ENCODE data around the gene TULP1.
"Not testable (repeated sequence)": the region's sequence is repeated elsewhere in the genome, so short reads cannot be mapped to it uniquely, and the experiment has no call there.

The TULP1 gene

DNA sequence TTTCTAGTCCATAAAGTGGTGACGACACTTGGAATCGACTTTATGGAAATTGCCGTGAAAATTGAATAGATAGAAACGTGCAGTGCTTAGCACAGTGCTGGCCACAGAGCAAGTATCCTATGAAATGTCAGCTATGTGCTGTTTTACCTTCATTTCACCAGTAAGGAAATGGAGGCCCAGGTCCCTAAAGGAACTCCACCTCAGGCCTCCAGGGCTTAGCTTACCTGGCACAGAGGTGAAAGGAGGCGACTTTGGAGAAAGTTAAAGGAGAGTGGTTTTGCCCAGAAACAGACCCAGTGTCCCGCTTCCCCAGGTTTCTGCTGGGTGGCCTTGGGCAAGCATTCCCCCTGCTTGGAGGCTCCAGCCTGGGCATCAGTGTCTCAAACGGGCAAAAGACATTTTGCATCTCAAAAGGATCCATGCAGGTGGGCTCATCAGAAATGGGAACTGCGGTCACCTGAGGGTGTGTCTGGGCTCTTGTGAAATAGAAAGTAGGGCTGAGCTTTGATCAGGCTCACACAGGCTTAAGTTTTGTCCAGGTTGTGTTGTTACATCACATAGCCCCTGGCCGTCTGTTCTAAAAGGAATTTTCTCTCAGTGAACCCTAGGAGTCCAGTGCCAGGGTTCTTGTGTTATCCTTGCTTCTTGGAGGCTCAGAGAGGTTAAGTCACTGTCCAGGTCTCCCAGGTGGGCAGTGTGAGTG lies 6.8 kb upstream of the TULP1 start:
- DNase-seq, result no peak

DNA sequence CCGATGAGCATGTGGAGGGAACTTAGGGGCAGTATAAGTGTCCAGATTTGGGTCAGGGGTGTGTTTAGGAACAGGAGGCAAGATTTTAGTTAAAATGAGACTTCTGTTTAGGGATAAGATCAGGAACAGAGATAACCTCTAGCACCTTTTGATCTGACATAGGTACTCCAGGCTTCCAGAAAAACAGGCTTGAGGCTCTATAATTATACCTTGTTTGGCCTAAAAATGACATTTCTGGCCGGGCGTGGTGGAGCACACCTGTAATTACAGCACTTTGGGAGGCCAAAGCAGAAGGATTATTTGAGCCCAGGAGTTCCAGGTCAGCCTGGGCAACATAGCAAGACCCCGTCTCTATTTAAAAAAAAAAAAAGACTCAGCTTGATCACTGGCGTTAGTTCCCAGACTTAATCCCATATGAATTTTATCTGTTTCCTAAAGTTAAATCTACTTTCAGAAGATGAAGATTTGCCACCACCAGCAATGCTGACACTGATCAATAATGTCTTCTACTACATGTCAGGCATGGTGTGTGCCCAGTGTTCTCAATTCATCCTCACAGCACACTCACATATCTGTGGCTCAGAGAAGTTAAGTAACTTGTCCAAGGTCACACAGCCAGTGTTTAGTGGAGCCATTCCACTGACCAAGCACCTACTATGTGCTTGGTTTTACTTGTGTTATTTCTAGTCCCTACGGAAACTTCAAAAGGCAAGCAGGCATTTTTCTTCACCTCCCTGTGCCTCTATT lies 6.0 kb upstream of the TULP1 start:
- DNase-seq, result no peak

DNA sequence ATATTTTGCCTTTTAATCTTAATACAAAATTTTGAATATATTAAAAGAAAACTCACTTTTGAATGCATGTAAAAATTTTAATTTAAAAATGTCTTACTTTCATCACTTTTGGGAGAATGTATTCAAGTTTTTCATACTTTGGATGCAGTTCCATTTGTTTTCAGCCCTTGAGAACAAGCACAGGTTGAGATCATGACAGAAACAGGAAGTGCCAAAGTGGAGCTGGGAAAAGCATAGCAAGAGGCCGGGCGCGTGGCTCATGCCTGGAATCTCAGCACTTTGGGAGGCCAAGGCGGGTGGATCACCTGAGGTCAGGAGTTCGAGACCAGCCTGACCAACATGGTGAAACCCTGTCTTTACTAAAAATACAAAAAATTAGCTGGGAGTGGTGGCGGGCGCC lies 5.3 kb upstream of the TULP1 start:
- not testable (repeated sequence) for DNase-seq

DNA sequence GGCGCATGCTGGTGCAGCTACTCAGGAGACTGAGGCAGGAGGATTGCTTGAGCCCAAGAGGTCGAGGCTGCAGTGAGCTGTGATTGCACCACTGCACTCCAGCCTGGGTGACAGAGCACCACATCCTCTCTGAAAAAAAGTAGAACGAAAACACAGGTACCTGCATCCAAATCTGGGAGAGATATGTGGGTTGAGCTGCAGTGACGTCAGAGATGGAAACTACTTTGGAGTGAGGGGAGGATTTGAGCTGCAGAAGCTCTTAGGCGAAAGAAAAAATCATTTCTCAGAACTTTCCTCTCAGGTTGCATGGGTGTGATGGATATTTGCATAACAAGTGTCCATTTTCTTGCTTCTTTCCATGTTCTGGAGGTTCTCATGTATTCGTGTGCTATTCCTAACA lies 4.0 kb upstream of the TULP1 start:
- DNase-seq, result no peak

DNA sequence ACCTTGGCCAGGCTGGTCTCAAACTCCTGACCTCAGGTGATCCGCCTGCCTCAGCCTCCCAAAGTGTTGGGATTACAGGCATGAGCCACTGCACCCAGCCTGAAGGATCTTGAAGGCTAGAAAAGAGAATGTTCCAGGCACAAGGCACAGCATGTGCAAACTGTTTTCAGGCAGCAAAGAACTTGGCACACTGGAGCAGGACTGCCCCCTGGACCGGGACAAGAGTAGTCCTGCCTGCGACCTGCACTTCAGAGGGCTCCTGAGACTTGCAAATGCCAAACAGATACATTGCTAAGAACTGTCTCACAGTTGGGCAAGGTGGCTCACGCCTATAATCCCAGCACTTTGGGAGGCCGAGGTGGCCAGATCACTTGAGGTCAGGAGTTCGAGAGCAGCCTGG lies 3.2 kb upstream of the TULP1 start:
- DNase-seq, result not testable (repeated sequence)

DNA sequence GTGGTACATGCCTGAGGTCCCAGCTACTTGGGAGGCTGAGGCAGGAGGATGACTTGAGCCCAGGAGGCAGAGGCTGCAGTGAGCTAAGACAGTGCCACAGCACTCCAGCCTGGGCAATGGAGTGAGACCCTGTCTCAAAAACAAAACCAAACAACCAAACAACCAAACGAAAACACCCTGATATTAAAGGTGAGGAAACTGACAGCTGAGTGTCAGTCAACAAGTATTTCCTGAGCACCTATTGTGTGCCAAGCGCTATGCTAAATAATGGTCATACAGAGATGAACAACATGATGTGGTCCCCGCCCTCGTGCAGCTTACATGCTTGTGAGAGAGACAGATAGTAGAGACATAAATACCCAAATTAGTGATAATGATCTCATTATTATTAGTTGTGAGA lies 1.9 kb upstream of the TULP1 start:
- no peak for DNase-seq

DNA sequence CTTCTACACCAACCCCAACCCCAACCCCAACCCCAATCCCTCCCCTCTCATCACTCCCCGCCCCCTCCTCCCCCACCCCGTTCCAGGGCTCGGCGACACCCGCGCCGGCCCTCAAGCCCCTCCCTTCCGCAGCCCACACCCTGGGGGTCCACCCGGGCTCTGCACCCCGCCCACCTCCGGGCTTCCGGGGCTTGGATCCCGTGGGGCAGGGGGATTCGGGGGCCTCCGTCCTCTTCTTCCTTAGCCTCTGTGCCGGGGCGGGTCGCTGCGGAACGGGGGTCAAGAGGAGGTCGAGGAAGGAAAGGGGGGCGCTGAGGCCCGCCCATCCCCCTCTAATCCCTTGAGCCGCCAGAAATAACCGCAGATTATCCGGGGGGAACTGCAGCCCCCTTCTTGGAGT lies 690 bp downstream of the TULP1 start:
- no peak for DNase-seq

DNA sequence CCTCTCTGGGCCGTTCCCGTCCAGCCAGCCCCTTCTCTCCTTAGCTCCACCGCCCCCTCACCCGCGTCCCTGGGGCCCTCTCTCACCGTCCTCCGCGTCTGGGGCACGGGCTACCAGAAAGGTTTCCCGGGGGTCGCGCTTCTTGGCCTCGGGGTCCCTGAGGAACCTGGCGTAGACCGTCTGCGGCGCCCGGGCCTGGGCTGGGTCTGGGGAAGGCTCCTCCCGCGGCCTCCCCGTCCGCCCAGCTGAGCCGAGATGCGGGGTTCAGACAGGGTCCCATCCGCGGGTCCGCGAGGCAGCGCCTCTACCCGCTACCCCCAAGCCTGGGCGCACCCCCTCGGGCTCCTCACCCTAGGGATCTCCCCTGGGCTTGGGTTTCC lies 1.1 kb downstream of the TULP1 start:
- no peak for DNase-seq

DNA sequence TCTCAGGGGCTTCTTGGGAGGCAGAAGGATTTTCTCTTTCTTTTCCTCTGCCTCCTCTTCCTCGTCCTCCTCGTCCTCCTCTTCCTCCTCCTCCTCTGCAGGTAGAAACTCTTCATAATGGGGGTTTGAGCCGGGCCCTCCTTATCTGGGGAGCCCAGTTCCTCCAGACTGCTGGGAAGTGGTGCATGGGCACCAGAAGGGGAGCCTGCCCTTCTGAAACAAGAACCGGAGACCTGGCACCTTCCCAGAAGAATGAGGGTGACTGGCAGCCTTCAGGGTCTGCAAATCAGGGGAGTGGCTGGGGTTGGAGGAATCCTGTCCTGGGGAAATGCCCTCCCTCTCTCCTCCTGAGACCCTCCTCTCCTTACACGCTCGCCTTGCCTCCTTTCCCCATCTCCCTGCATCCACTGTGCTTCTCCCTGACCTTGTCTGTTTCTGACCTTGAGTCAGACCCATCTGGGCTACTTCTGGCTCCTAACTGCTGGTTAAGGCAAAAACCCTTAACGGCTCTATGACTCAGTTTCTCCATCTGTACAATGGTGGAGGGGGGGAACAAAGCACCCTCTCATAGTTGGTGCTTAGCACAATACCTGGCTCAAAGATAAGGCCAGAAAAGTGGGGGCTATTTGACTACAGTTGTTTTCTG lies 1.7 kb downstream of the TULP1 start:
- DNase-seq, result no peak

DNA sequence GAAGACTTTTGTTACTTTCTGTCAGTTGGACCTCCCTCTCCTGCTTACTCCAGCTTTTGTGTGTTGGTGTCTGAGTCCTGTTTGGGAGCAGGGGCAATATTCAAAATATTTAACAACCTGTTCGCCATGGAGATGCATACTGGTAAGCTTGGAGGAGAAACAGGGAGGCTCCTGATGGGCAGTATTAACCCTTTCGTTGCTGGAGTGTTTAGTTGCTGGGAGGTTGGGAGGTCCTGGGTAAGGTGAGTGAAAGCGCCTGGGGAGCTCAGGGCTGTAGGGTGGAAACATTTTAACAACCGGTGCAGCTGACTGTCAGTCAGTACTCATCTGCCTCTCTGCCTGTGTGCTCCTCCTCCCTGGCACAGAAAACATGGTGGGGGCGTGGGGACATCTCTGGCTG lies 4.2 kb downstream of the TULP1 start:
- no peak for DNase-seq

DNA sequence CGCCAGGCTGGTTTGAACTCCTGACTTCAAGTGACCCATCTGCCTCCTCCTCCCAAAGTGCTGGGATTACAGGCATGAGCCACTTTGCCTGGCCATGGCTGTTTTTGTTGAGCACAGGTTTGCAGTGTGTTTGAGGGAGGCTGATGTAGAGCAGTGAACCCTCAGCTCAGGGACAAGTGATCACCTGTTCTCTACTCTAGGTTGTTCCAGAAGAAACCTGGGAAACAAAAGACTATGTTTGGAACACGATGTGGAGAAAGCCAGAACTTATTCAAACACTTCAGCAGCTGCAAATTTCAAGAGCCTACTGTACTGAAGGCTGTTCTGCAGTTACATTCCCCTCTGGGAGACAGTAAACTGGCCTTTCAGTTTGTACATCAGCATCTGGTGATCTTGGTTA lies 4.7 kb downstream of the TULP1 start:
- DNase-seq, result no peak

DNA sequence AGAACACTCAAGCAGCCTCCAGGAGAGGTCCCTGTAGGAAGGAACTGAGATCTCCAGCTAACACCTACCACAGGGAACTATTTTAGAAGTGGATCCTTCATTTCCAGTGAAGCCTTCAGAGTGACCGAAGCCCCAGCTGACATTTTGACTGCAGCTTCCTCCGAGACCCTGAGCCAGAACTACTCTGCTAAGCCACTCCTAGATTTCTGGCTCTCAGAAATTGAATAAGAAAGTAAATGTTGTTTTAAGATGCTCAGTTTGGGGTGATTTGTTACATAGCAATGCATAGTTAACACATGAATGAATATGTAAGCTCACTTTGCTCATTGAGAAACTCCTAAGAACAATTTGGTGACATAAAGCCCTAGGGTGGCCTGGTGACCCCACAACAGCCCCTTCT lies 5.5 kb downstream of the TULP1 start:
- no peak for DNase-seq

DNA sequence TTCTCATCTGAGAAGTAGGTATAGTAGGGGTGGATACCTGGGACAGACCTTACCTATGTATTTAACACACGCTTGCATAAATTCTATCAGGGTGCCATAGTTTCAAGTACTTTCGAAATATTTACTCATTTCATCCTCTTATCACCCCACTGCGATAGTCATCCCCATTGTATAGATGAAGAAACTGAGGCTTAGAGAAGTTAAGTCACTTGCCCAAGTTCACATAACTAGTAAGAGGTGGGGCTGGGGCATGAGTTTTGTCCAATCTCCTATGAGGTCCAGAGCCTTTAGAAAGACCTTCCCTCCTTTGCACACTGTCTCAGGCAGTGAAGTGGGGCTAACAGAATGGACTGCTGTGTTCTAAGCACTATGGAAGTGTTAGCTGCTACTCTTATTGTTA lies 6.2 kb downstream of the TULP1 start:
- DNase-seq, result no peak

DNA sequence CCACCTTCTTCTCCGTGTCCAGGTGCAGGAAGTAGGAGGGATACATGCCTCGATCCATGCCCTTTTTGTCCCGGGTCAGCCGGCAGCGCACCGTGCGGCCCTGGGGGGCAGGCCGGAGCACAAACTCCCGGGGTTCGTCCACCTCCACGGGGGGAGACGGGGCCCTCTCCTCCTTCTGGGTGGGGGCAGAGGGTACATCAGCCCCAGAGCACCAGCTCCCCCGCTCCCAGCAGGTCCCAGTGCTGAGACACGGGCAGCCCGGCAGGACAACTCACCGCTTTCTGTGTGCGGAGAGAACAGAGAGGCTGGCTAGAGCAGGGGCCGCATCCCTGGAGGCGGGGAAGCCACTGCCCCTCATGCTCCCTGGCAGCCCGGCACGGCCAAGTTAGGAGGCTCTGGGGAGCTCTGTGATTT lies 6.7 kb downstream of the TULP1 start:
- DNase-seq, result no peak

DNA sequence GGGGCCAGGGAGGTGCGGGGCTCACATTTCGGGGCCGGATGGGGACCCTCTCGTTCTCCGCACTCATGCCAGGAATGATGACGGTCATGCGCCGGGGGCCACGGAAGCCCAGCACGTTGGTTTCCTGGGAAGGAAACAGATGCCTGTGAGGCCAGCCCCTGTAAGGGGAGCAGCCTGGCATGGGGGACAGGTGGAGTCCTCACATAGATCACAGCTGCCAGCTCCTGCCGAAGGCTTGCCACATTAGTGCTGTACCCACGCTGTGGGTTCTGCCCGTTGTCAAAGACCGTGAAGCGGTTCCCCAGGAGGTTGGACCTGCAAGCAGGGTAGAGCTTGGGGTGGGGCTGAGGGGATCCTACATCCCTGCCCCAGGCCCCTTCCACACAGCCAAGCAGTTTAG lies 9.2 kb downstream of the TULP1 start:
- no peak for DNase-seq

DNA sequence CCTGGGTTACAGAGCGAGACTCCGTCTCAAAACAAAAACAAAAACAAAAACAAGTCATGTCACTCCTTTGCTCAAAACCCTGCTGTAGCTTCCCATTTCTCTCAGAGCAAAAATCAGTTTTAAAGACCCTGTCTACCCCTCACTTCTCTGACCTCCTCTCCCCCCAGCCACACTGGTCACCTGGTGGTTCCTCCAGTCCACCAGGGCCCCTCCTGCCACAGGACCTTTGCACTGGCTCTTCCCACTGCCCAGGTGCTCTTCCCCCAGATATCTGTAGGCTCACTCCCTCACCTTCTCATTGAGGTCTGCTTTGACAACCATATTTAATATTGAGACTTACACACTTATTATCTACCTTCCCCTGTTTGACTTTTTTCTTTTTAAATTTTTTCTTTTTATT lies 10.9 kb downstream of the TULP1 start:
- DNase-seq, result no peak

DNA sequence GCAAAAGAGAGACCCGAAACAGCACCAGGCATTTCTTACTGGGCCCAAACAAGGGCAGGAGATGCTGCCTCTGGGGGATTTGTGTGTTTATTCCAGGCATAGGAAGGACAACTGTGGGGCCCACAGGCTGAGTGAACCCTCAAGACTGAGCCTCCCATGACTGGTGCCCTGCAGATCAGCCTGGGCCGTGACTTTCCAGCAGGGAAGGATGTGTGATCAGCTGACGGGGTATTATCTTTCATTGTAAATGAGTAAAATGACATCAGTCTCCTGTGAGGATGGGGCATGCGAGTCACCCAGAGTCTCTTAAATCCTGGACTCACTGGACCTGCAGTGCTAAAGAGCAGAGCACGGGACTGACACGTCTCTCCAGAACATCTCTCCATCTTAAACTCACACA lies 11.9 kb downstream of the TULP1 start:
- no peak for DNase-seq

DNA sequence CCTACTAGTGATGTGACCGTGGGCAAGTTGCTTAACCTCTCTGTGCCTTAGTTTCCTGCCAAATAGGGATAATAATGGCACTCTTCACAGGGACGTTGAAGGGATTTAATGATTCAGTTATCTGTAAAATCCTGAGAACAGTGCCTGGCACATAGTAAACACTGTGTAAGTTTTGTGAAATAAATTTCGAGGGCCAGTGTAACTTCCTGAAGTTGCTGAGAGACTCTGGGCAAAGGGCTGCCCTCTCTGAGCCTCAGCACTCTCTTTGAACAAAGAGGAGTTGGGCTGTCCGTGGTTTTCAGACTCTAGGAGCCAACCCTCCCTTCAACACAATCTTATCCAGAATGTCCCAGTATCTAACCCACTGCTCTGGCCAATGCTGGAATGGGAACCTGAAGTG lies 13.3 kb downstream of the TULP1 start:
- no peak for DNase-seq

DNA sequence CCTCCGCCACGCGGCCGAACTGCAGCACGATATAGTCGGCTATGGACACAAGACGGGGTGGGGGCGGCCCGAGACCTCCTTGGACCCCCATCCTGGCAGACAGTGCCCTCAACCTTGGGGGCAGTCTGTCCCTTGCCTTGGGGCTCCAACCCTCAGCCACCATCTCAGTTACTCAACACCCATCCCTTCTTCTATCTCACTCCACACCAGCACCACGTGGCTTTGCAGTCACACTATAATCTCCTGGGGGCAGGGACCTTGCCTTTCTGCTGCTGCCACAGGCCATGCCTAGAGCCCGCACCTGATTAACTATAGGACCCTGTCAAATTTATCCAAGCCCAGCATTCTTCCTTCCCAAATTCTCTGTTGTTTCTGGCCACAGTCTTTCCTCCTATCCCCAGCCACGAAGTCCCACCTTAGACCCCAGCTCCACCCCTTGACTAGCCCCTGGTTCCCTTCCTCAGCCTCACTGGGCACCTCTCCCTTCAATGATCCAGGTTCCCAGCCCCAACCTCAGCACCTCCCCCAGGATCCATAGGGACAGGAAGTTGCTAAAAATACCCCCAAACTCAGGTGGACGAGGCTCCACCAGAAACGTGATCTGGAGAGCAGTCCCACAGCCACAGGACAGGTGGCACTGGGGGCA lies 14.2 kb downstream of the TULP1 start:
- no peak for DNase-seq

DNA sequence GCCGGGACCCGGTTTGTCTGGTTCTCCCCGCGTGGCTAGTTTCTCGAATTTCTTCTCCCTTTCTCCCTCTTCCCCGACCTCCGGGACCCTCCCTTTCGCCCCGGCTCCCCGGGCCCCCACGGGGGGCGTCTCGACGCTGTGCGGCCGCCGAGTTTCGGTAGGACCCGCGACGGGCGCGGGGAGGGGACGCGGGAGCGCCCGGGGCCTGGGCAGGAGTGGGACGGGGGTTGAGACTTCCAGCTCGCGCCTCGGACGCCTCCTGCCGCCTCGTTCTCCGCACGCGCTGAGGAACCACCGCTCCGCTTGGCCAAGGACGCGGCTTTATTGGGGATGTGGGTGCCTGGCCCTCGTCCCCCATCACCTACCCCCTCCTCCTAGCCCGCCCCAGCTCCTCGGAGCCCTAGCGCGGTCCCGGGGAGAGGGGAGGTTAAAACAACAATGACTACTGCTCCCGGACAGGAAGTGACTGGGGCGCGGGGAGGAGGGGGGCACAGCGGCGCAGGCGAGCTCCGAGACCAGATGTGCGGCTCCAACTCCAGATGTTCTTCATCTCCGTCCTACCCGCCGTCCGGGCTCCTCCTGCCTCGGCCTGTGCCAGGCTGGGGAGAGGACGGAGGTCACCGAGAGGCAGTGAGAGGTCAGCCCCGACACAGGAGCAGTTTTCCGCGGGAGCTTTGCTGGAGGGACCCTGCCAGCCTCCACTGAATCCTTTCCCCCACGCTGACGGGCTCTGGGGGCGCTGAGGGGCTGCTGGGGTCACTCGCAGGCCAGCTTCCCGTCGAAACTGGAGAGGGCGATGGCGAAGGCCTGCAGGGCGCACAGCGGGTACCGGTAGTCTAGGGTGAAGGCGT lies 14.9 kb downstream of the TULP1 start:
- DNase-seq, result peak; percentile 78

DNA sequence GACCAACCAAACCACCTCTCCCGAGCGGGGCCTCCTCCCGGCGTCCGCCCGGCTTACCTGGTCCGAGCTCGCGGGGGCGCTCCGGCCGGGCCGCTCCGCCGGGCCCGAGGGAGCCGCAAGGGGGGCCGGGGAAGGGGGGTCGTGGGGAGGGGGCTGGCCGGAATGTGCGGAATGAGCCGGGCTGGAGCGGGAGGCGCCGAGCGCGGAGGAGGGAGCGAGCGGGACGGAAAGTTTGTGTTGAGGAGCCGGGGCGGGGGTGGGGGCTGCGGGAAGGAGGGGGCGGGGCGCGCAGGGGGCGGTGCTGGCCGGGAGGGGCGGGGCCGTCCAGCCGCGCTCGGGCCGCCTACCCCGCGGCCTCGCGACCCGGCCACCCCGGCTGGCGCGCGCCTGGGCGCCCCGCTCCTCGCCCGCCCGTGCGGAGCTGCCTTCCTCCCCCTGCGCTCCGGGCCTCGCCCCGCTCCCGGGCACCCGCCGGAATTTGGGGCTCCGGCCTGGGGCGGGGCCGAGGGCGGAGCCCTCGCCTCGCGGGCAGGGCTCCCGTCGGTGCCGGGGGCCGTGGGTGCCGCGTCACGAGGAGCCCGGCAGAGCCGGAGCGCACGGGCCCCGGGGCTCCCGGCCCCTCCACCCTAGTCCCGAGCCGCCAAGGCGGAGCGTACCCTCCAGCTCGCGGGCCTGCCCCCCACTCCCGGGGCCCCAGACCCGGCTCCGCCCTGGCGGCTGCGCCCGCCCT lies 15.7 kb downstream of the TULP1 start, which contains the start of gene TEAD3:
TEAD3 (minus strand) TSS at position 239 of the 730 bp plus-strand sequence.
- DNase-seq, result peak; percentile 82
